ENCODE data around the gene ABHD2.
A peak's percentile ranks its signal among the peaks of the same experiment; 100 is the strongest.

ABHD2 gene

GRCh38 chr15:89178307-89178977 is 90.2 kb downstream of the ABHD2 start:
- intact Hi-C loops (cut with DNase I), result loop anchor here (5.0 kb wide), 2 partner anchors 36 to 276 kb away; no protein-coding TSS in a partner anchor
- no peak for DNase-seq

GRCh38 chr15:89179966-89180875 is 92.0 kb downstream of the ABHD2 start:
- DNase-seq, result no peak
- intact Hi-C loops (cut with DNase I), result loop anchor here (5.0 kb wide), 2 partner anchors 38 to 278 kb away; no protein-coding TSS in a partner anchor

DNA sequence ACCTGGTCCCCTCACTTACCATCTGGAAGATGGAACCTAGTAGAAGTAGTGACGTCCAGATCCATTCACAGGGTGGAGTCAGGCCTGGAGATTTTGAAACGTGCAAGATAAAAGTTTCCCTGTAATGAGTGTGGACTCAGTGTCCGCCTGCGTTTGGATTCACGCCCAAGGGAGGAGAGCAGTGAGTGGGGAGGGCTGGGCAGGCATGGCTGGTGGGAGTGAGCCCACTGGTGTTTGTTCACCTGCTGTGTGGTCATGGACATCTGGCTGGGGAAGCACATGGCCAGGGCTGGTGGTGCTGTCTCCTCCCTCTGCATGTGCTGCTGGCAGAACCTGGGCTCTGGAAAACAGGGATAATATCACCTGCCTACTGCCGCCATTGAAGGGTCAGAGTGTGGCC is 96.1 kb downstream of the ABHD2 start:
- intact Hi-C loops (cut with DNase I), result no loop called here
- DNase-seq, result peak in 1 of 10 donors; percentile 75

- DNase-seq, result no peak
- intact Hi-C loops (cut with DNase I), result no loop called here
These were observed 96.8 kb downstream of the ABHD2 start for GRCh38 chr15:89184886-89185526.

- intact Hi-C loops (cut with DNase I), result no loop called here
- peak in 1 of 10 donors; percentile 87 for DNase-seq
These were observed 98.5 kb downstream of the ABHD2 start for GRCh38 chr15:89186803-89187202.

DNA sequence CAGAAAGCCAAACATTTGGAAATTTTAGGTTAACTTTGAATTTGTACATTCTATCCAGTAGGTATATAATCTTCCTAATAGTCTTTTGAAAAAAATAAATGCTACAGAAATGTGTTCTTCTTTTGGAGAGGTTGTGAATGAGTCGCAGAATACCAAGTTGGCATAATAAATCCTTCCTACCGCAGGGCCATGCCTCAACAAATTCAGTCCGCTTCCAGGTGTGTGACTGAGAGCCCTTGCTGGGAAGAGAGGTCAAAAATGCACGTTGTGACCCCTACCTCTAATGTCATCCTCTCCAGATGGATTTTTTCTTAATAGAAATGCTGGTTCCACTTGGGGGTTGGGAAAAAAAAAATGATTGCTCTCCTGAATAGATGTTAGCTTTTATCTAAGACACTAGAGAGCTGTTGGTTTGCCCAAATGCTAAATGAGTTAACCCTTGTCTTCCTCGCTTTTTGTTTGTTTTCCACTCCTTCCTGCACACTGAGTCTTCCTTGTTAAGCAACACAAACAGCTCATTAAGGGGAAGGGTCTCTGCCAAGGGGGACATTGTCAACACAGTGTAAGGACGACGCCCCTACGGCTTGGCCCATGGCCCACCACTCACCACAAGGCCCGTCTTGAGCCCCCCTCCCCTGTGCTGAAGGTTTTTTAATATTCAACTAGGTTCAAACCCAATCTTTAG is 99.2 kb downstream of the ABHD2 start:
- intact Hi-C loops (cut with DNase I), result no loop called here
- DNase-seq, result no peak

DNA sequence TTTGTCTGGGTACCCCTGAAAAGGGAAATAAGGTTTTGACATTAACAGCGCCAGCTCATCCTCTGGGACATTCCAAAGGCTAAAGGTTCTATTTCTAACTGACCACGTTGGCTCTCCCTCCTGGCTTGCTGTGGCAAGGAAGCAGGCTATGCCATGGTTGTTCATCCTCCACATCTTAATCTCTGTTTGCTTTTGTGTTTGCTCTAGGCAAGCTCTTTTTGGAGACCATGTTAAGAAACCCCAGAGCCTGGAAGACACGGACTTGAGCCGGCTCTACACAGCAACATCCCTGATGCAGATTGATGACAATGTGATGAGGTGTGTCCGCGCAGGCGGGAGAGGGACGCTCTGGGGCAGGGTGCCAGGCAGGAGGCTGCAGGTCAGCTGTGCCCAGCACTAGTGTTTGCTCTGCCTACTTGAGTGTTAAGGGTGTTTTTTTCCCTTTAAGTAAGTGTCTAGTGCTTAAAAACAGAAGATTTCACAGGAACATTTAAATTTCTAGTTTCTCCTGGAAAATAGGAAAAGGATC is 99.8 kb downstream of the ABHD2 start:
- peak in 7 of 10 donors; percentile 44 to 95 (median 69) for DNase-seq
- intact Hi-C loops (cut with DNase I), result no loop called here

DNA sequence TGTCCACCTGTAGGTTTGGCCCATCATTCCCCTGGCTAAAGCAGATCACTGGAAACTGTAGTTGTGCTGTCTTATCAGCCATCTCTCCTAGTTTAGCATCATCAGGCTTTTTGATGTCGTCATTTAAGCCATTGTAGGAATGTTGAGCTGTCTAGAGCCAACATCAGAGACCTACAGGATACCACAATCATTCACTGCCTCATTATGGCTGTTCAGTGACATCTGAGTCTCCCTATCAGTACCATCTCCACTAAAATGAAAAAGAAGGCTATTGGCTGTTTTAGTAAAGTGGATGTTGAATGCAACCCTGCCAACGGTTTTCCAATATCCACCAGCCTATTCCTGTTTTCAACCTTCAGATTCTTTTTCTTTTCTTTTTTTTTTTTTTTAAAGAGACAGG is 103.9 kb downstream of the ABHD2 start:
- no peak for DNase-seq
- intact Hi-C loops (cut with DNase I), result no loop called here

- intact Hi-C loops (cut with DNase I), result no loop called here
- no peak for DNase-seq
These were observed 104.5 kb downstream of the ABHD2 start for GRCh38 chr15:89192766-89193165.

- intact Hi-C loops (cut with DNase I), result no loop called here
- no peak for DNase-seq
These were observed 106.4 kb downstream of the ABHD2 start for GRCh38 chr15:89194608-89195007.

GRCh38 chr15:89195836-89196235 is 107.6 kb downstream of the ABHD2 start:
- DNase-seq, result no peak

GRCh38 chr15:89196241-89196640 is 108.0 kb downstream of the ABHD2 start:
- DNase-seq, result no peak
- intact Hi-C loops (cut with DNase I), result no loop called here

More at GRCh38 chr15:89195836-89196235, 107.6 kb downstream of the ABHD2 start:
- intact Hi-C loops (cut with DNase I), result no loop called here

GRCh38 chr15:89196994-89197393 is 108.7 kb downstream of the ABHD2 start:
- DNase-seq, result no peak
- intact Hi-C loops (cut with DNase I), result no loop called here

- intact Hi-C loops (cut with DNase I), result no loop called here
- DNase-seq, result peak; percentile 54 to 95 (median 63)
These were observed 109.3 kb downstream of the ABHD2 start for GRCh38 chr15:89197503-89197971.

DNA sequence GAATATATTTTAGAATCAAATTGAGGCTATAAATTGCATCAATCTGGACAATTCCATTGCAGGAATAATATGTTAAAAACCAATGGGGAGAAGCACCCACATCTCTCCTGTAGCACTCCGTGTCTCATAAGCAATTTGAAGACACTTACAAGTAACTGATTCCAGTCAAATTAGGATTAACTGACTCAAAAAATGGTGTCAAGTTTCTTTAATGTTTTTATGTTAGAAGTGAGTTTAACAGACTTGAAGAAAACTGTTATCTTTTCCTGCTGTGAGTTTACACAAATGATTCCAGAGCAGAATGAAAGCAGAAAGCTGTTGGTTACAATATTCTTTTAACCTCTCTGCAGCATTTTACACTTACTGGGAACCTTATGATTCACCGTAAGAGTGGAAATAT is 109.9 kb downstream of the ABHD2 start:
- DNase-seq, result no peak
- intact Hi-C loops (cut with DNase I), result no loop called here

DNA sequence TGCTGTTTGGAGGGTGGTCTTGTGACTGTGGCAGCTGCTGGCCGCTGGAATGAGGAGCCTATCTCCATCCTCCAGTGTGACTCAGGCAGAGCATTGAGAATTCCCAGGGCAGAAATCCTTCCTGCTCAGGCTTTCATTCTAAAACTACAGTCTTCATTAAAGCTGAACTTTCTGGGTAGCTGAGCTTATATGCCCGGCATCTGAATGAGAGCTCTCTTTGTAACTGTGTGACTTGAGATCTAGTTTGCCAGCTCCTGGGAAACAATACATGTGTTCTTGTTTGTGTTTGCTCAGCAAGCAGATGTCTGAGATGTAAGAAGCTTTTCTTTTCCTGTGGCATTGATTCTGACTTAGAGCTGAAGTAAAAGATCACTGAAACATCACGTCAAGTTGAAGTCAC is 110.7 kb downstream of the ABHD2 start:
- intact Hi-C loops (cut with DNase I), result no loop called here
- DNase-seq, result peak in 1 of 10 donors; percentile 19

- peak in 3 of 10 donors; percentile 51 to 91 (median 53) for DNase-seq
- intact Hi-C loops (cut with DNase I), result no loop called here
These were observed 111.5 kb downstream of the ABHD2 start for GRCh38 chr15:89199746-89200145.

DNA sequence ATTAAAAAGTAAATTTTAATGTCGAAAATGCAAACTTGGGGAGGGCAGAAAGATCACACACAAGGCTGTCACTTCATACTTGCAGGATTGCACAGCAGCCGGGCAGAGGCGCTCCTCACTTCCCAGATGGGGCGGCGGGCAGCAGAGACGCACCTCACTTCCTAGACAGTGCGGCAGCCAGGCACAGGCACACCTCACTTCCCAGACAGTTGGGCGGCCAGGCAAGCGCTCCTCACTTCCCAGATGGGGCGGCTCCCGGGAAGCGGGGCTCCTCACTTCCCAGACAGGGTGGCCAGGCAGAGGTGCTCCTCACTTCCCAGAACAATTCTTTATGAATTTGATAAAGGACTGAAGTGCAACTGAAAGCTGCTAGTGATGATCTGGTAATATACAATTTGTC is 111.9 kb downstream of the ABHD2 start:
- intact Hi-C loops (cut with DNase I), result no loop called here
- no peak for DNase-seq

- intact Hi-C loops (cut with DNase I), result no loop called here
- DNase-seq, result peak in 1 of 10 donors; percentile 67
These were observed 113.3 kb downstream of the ABHD2 start for GRCh38 chr15:89201465-89202005.

Data from posterior cingulate gyrus (tissue), 11 donors.